ENCODE data around the gene STX11. TPM values are rescaled to one million over a fixed set of nuclear protein-coding genes. Genes with fewer than 3 reads are reported as not detected.

Gene STX11
- polyA plus RNA-seq, 1 donor from 2014 or later: not detected

- no peak overlapping the region for H2AFZ ChIP-seq (ENCODE audit: low read depth, low read length)
- no peaks in the 10 kb centered on the region for H3K79me2 ChIP-seq (replicated peaks; ENCODE audit: insufficient read depth, low read length)
- TF ChIP-seq REST (IDR thresholded peaks at IDR 0.05; ENCODE audit: borderline replicate concordance) (no peak), SMC3 (conservative IDR thresholded peaks at IDR 0.05; ENCODE audit: poor library complexity) (no peak), RAD21 (conservative IDR thresholded peaks at IDR 0.05) (no peak), CTCF (IDR thresholded peaks at IDR 0.05; ENCODE audit: poor library complexity, severe bottlenecking) (no peak), MXI1 (conservative IDR thresholded peaks at IDR 0.05; ENCODE audit: poor library complexity, severe bottlenecking) (no peak), TAF1 (IDR thresholded peaks at IDR 0.05; ENCODE audit: low read depth) (no peak), POLR2AphosphoS5 (IDR thresholded peaks at IDR 0.05) (no peak), EZH2 (IDR thresholded peaks at IDR 0.05; ENCODE audit: borderline replicate concordance, insufficient read depth, low read length, poor library complexity, severe bottlenecking) (no peak)
- H3K9me3 ChIP-seq (ENCODE audit: low read length): no peaks in the 10 kb centered on the region
- H3K9ac ChIP-seq (ENCODE audit: low read length): no peak overlapping the region
- H3K27me3 ChIP-seq (ENCODE audit: insufficient read depth, low read depth, low read length): no peaks in the 10 kb centered on the region
- H4K20me1 ChIP-seq (ENCODE audit: insufficient read depth): no peaks in the 10 kb centered on the region
- H3K9me2 ChIP-seq (ENCODE audit: insufficient read depth, low read length): no peaks in the 10 kb centered on the region
- no peak overlapping the region for H3K4me3 ChIP-seq (ENCODE audit: low read length)
- H3K36me3 ChIP-seq (ENCODE audit: insufficient read depth, low read length): no peaks in the 10 kb centered on the region
- H3F3A ChIP-seq (ENCODE audit: insufficient read depth, low read length, poor library complexity, severe bottlenecking): no peaks in the 10 kb centered on the region
- H3K4me2 ChIP-seq (ENCODE audit: low read length): no peak overlapping the region
- no peak overlapping the region for H3K27ac ChIP-seq (ENCODE audit: low read length)
These were observed 9.4 kb downstream of the STX11 start for GRCh38 chr6:144159742-144160141.

GRCh38 chr6:144160431-144161005 lies 10.2 kb downstream of the STX11 start:
- TF ChIP-seq CTCF (IDR thresholded peaks at IDR 0.05; ENCODE audit: poor library complexity, severe bottlenecking) (no peak), SMC3 (conservative IDR thresholded peaks at IDR 0.05; ENCODE audit: poor library complexity) (no peak), MXI1 (conservative IDR thresholded peaks at IDR 0.05; ENCODE audit: poor library complexity, severe bottlenecking) (no peak), REST (IDR thresholded peaks at IDR 0.05; ENCODE audit: borderline replicate concordance) (no peak), EP300 (conservative IDR thresholded peaks at IDR 0.05; ENCODE audit: poor library complexity, severe bottlenecking) (no peak), EZH2 (IDR thresholded peaks at IDR 0.05; ENCODE audit: borderline replicate concordance, insufficient read depth, low read length, poor library complexity, severe bottlenecking) (no peak)
- no peak overlapping the region for H2AFZ ChIP-seq (ENCODE audit: low read depth, low read length)
- no peak overlapping the region for H3K4me2 ChIP-seq (ENCODE audit: low read length)
- H3K9me3 ChIP-seq (ENCODE audit: low read length): no peaks in the 10 kb centered on the region
- no peaks in the 10 kb centered on the region for H3K9me2 ChIP-seq (ENCODE audit: insufficient read depth, low read length)
- no peak overlapping the region for H3K9ac ChIP-seq (ENCODE audit: low read length)
- H4K20me1 ChIP-seq (ENCODE audit: insufficient read depth): no peaks in the 10 kb centered on the region
- H3K36me3 ChIP-seq (ENCODE audit: insufficient read depth, low read length): no peaks in the 10 kb centered on the region
- H3K27me3 ChIP-seq (ENCODE audit: insufficient read depth, low read depth, low read length): no peaks in the 10 kb centered on the region
- no peak overlapping the region for H3K4me3 ChIP-seq (ENCODE audit: low read length)
- H3F3A ChIP-seq (ENCODE audit: insufficient read depth, low read length, poor library complexity, severe bottlenecking): no peaks in the 10 kb centered on the region
- H3K27ac ChIP-seq (ENCODE audit: low read length): no peak overlapping the region
- no peaks in the 10 kb centered on the region for H3K79me2 ChIP-seq (replicated peaks; ENCODE audit: insufficient read depth, low read length)

All from neural cell (in vitro differentiated cells).